ENCODE data around the gene OLFM2. TPM values are rescaled to one million over a fixed set of nuclear protein-coding genes. Genes with fewer than 3 reads are reported as not detected.
A peak's percentile ranks its signal among the peaks of the same experiment; 100 is the strongest.

The OLFM2 gene
- total RNA-seq, 1 donor: 16.0 TPM

DNA sequence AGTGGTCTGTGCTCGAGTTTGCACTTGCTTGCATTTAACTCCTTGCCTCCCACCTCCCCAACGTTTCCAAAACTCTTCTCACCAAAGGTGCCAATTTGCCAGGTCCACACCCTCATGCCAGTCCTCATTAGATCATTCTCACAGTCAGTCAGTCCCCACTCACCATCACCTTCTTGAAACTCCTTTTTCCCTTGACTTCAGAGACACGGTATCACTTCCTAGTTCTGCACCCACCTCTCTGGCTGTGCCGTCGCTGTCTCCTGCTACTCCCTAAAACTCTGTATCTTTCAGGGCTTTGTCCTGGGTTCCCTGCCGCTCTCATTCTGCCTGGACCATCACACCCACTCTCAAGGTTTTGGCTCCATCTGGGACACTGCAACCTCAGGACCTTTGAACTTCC, 19.6 kb downstream of the OLFM2 start:
- H3K4me3 ChIP-seq (ENCODE audit: low read depth, low read length): no peak overlapping the region
- no peak for DNase-seq (ENCODE audit: low read depth)
- TF ChIP-seq, protein P1, sequence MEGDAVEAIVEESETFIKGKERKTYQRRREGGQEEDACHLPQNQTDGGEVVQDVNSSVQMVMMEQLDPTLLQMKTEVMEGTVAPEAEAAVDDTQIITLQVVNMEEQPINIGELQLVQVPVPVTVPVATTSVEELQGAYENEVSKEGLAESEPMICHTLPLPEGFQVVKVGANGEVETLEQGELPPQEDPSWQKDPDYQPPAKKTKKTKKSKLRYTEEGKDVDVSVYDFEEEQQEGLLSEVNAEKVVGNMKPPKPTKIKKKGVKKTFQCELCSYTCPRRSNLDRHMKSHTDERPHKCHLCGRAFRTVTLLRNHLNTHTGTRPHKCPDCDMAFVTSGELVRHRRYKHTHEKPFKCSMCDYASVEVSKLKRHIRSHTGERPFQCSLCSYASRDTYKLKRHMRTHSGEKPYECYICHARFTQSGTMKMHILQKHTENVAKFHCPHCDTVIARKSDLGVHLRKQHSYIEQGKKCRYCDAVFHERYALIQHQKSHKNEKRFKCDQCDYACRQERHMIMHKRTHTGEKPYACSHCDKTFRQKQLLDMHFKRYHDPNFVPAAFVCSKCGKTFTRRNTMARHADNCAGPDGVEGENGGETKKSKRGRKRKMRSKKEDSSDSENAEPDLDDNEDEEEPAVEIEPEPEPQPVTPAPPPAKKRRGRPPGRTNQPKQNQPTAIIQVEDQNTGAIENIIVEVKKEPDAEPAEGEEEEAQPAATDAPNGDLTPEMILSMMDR (IDR thresholded peaks at IDR 0.05; ENCODE audit: insufficient read depth, low read length): no peak

DNA sequence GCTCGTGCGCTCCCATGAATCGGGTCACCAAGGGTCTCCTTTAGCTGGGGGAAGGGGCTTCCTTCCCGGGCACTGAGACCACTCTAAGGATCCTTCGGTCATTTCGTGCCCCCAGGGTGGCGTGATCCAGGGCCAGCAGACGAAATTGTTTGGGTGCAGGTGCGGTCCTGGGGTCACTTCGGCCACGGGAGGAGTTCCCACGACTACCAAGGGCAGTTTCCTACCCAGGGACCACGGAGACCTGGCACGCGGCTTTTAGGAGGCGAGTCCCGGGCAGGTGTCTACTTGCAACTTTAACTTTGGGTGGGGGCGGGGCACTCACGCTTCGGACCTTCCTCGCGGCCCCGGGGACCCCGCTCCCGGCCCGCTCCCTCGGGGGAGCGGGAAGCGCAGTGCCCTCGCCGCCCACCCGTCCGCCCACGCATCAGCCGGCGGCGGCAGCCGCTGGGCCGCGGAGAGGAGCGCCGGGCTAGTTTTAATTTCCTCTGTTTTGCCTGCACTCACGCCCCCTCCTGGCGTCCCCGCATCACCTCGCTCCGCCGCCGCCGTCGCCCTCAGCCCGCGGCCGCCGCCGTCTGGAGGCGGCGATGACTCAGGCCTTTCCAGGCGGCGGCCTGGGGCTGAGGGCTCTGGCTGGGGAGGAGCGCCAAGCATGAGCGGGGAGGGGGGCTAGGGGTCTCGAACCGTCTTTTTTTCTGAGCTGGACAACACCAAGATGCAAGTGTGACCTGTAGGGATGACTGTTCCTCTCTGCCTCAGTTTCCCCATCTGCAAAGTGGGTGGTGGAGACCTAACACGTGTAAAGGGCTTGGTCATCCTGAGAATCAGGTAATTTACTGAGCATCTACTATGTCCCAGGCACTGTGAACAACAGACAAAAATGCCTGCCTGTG, 21.8 kb downstream of the OLFM2 start:
- peak; percentile 58 for DNase-seq (ENCODE audit: low read depth)
- peak overlapping the region; percentile 55 for H3K4me3 ChIP-seq (ENCODE audit: low read depth, low read length)
- TF ChIP-seq, protein P1 (IDR thresholded peaks at IDR 0.05; ENCODE audit: insufficient read depth, low read length): peak; percentile 41

DNA sequence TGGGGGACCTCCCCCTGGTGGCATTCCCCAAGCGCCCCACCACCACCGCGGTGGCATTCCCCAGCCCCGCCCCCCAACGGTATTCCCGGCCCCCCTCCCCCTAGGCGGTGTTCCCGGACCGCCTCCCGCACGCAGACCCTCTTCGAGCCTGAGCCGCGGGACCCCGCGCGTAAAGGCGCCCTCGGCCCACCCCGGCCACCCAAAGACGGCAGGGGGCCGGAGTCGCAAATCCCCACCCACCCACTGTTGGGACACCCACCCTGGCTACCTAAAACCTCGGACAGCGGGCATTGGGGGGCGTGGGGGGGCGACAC, 22.4 kb downstream of the OLFM2 start:
- no peak for DNase-seq (ENCODE audit: low read depth)
- TF ChIP-seq, protein P1 (IDR thresholded peaks at IDR 0.05; ENCODE audit: insufficient read depth, low read length): no peak
- peak overlapping the region; percentile 55 for H3K4me3 ChIP-seq (ENCODE audit: low read depth, low read length)

DNA sequence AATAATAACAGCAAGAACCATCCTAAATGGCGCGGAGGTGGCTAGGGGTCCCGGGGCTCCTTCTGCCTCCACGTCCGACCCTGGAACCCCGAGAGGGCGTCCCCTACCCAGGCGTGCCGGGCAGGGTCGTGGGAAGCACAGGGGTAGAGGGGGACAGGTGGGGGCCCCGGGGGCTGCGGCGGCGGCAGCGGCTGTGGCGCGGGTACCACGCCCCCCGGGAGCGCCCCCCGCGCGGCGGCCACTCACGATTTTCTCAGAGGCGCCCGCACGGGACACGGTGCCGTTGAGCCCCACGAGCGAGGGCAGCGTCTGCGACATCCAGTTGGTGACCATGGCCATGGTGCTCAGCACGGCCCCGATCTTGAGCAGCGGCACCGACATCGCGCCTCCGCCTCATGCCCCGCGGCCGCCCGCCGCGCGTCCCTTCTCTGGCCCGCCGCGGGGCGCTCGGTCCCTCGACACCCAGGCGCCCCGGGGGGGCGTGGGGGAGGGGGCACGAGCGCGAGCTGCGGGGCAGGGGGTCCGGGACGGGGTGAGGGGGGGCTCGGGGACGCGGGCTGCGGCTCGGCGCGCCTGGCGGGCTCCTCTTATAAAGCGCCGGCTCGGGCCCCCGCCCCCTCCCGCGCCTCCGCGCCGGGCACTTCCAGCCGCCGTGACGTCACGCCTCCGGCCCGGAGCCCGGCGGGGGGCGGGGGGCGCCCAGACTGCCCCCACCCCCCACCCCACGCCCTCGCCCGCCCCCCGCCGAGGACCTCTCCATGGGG, 22.9 kb downstream of the OLFM2 start:
- no peak for DNase-seq (ENCODE audit: low read depth)
- peak overlapping the region; percentile 31 for H3K4me3 ChIP-seq (ENCODE audit: low read depth, low read length)
- TF ChIP-seq, protein P1 (IDR thresholded peaks at IDR 0.05; ENCODE audit: insufficient read depth, low read length): no peak

DNA sequence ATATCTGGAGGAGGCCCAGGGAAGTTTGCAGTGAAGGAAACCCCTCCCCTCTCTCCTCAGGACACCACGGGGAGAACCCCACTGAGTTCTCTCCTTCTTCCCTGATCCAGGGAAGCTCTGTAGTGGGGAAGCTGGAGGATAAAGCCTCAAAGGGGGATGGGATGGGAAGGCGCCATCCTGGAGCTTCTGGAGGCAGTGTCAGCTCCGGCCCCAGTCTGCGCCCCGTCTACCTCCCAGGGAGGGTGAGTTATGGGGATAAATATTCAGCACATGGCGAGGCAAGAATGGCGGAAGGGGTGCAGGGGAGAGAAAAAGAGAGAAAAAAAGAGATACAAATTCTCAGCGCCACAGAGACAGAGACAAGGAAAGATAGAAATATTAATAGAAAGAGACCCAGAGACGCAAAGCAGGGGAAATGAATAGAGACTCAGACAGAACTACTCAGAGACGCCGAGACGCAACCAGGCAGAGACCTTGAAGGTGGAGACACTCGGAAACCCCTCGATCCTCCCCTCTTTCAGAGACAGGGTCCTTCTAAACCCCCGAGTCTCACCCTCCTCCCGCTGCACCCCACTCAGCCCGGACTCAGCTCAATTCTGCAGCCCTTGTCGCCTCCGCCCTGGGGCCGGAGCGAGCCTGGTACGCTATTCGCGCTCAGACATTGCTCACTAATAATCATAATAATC, 23.6 kb downstream of the OLFM2 start:
- no peak overlapping the region for H3K4me3 ChIP-seq (ENCODE audit: low read depth, low read length)
- TF ChIP-seq, protein P1 (IDR thresholded peaks at IDR 0.05; ENCODE audit: insufficient read depth, low read length): no peak

DNA sequence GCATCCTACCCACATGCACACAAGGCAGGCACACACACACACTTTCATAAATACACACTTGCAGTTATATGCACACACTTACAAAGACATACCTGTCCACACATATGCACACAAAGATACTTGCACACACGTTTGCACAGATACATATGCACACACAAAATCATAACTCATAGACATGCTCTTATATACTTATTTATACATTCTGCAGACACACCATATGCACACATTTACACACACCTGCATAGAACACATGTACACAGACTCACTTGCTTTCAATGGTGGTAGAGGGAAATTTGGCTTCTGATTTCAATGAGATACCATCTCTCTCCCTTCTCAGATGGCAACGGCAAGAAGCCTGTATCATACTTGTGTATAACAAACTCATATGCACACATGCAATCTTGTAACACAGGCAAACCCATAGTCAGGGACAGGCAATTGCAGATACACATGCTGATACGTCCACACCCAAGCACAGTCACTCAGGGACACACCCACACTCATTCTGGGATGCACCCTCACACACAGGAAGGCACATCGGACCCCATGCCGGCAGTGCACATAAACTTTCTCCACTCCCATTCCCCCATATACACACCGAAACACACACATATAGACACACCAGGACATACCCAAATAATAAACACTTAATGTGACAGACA, 24.7 kb downstream of the OLFM2 start:
- TF ChIP-seq, protein P1 (IDR thresholded peaks at IDR 0.05; ENCODE audit: insufficient read depth, low read length): no peak
- H3K4me3 ChIP-seq (ENCODE audit: low read depth, low read length): no peak overlapping the region
- no peak for DNase-seq (ENCODE audit: low read depth)

More for the DNA sequence above, 23.6 kb downstream of the OLFM2 start:
- DNase-seq (ENCODE audit: low read depth): no peak
